Non-pigmented ciliary epithelial cell (primary cell): ENCODE data around the gene EYA2.
A peak's percentile ranks its signal among the peaks of the same experiment; 100 is the strongest.

Source experiments
- DNase-seq: peaks from one replicate; pipeline ENCODE4 v3.0.0-alpha.2; 2010; ENCODE audit warnings: low read depth

EYA2 gene

DNA sequence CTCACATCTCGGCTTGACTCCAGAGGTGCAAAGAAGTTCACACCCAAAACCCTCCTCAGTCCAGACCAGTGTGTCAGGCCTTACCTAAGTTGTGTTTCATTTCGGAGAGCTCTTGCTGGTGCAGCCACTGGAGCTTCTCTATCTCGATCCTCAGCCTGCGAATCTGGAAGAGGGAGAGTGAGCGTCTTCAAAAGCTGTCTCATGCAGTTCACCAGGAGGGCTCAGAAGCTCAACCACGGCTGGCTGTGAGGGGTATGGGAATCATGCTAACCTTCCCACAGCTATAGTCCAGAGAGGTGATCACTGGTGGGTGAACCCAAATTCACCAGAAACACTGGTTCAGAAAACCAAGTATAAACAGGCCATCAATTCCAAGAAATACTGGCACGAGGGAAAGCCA, 332.5 kb downstream of the EYA2 start:
- no peak for DNase-seq

DNA sequence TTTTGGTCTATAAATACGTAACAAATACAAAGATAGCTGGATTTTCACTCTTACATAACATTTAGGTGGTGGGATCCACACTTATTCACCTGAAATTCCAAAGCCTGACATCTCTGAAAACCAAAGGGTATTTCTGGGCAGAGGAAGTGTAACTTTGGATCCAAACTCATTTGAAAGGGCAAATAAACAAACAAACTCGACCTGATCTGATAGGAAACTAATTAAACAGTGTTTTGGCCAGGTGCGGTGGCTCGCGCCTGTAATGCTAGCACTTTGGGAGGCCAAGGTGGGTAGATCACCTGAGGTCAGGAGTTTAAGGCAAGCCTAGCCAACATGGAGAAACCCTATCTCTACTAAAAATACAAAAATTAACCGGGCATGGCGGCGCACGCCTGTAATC, 332.9 kb downstream of the EYA2 start:
- DNase-seq, result no peak

DNA sequence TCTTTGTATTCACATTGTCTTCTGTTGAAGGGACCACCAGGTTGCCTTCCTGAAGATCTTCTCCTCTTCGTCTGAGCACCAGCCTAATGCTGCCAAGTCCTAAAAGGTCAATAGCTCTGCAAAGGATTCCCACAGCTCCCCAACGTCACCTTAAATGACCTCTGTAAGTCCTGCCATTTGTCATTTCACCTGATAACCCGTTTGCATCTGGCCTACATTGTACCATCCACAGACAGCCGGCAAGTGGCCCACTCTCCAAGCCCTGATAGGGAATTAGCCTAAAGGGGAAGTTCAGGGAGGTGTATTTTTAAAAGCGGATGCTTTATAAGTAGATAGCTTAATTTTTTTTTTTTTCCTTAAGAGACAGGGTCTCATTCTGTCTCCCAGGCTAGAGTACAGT, 334.0 kb downstream of the EYA2 start:
- DNase-seq, result no peak

DNA sequence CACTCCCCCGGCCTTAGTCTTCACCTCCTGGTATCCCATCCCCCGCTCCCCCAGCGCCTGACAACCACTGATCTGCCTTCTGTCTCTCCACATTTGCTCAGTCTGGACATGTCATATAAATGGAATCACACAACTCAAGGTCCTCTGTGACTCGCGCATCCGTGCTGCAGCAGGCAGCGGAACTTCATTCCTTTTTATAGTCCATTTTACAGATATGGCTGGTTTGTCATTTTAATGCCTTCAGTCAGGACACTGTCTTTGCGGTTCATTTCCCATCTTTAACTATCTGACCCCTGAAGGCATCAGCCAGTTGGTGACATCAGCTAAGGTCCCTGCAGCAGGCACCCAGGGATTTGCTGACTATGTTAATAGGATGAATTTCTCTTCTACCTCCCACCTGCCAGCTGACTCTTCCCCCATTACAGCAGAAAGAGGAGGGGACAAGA, 336.2 kb downstream of the EYA2 start:
- no peak for DNase-seq

- peak; percentile 68 for DNase-seq
Measured at GRCh38 chr20:47231382-47232039, 336.9 kb downstream of the EYA2 start.

GRCh38 chr20:47232518-47232917, 337.9 kb downstream of the EYA2 start:
- DNase-seq, result no peak

GRCh38 chr20:47233333-47234188, 338.9 kb downstream of the EYA2 start:
- no peak for DNase-seq

GRCh38 chr20:47235111-47235510, 340.5 kb downstream of the EYA2 start:
- no peak for DNase-seq

DNA sequence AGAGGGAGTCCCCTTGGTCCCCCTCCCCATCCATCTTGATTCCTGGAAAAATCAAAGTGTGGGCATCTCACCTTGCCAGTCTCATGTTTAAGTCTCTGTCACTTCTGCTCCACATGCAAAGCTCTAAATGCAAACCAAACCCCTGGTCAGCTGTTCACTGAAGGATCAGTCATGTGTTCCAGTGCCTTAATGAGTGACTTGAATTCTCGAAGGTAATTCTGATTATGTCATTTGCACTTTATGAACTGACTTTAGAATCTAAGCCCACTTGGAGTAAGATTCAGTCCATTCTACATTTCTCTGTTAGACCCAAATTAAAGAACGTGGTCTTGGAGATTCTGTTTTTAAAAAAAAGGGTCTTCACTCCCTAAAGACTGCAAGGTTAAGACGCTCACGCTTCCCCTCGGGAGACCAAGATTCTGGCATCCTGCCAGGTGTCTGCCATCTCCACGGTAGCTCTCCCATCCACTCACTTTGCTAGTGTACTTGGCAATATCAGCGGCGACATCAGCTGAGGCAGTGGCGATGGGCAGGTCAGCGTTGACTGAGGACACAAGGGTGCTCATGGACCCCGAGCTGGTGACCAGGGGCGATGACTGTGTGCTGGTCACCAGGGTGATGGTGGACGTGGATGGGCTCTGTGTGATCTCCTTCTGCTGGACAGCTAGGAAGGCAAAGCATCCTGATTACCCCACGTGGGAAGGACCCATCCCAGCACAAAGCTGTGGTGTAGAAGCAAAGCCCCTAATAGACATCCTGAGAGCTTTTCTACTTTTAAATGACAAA, 341.4 kb downstream of the EYA2 start:
- no peak for DNase-seq

DNA sequence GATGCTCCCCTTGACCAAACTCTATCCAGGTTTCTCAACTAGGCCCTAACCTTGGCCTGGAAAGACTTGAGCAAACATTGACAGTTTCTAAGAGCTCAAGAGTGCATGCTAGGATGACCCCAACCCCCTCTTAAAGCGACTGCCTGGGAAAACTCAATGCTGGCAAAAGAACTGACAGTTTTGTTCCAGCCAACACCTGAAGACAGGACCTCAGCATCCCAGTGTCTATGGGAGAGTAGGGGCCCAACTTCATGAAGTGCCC, 341.9 kb downstream of the EYA2 start:
- DNase-seq, result no peak

GRCh38 chr20:47237715-47238114, 343.1 kb downstream of the EYA2 start:
- DNase-seq, result no peak
